SK-N-SH (cell line): ENCODE results near the gene TOMM40. TPM values are rescaled to one million over a fixed set of nuclear protein-coding genes. Genes with fewer than 3 reads are reported as not detected.
A peak's percentile ranks its signal among the peaks of the same experiment; 100 is the strongest.

ENCODE experiments used
- CTCF ChIA-PET: fragments of 300-600, 350-600 bp; formaldehyde crosslinking; extraction: SDS; loops from one replicate; lab custom pipeline; 2021; lab: Yijun Ruan, JAX
- POLR2A ChIA-PET: fragments of 350-600 bp; sonication (Branson Sonifier 250); formaldehyde crosslinking; extraction: SDS; loops from one replicate; lab custom pipeline; 2020; ENCODE audit warnings: antibody characterized with exemption, inconsistent platforms; lab: Yijun Ruan, JAX
- DNase-seq: peaks from one replicate; pipeline ENCODE4 v3.0.0; 2012
- H2AFZ ChIP-seq: fragments of 200-600 bp; sonication (generic); 2 replicates; pipeline ENCODE4 v1.8.1; 2016; ENCODE audit warnings: antibody characterized with exemption, mild to moderate bottlenecking, low read depth
- H3F3A ChIP-seq: fragments of 200-600 bp; sonication (generic); replicated peaks from 2 replicates; pipeline ENCODE3; 2016; ENCODE audit warnings: antibody characterized with exemption, mild to moderate bottlenecking; ENCODE audit not compliant: insufficient read depth
- H3K27ac ChIP-seq, 2 experiments: fragments of 200-500 bp in 1 of 2; fragments of 200-600 bp in 1 of 2; sonication (Bioruptor generic) in 1 of 2; sonication (generic), shearing (Covaris generic) in 1 of 2; 2 replicates each; pipeline versions ENCODE4 v1.5.1 to v1.6.1; 2014 to 2016; ENCODE audit warnings: low read depth in 2 of 2, inconsistent platforms in 1 of 2, low read length in 1 of 2, mild to moderate bottlenecking in 1 of 2, mixed read lengths in 1 of 2
- H3K27me3 ChIP-seq: fragments of 200-600 bp; sonication (generic), shearing (Covaris generic); 2 replicates; pipeline ENCODE4 v1.6.1; 2016; ENCODE audit warnings: mixed run types; ENCODE audit not compliant: insufficient read depth
- H3K36me3 ChIP-seq, 2 experiments: fragments of 200-500 bp in 1 of 2; fragments of 200-600 bp in 1 of 2; sonication (Bioruptor generic) in 1 of 2; sonication (generic) in 1 of 2; replicated peaks in 1 of 2; 2 replicates each; pipeline versions ENCODE3 to v1.5.1; 2014 to 2016; ENCODE audit warnings: low read length in 1 of 2, mild to moderate bottlenecking in 1 of 2; ENCODE audit not compliant: insufficient read depth in 2 of 2, control insufficient read depth in 1 of 2
- H3K4me1 ChIP-seq, 2 experiments: fragments of 200-500 bp in 1 of 2; fragments of 200-600 bp in 1 of 2; sonication (Bioruptor generic) in 1 of 2; sonication (generic), shearing (Covaris generic) in 1 of 2; 2 replicates each; pipeline versions ENCODE4 v1.5.1 to v1.6.1; 2014 to 2016; ENCODE audit warnings: low read depth in 1 of 2, low read length in 1 of 2, mixed run types in 1 of 2; ENCODE audit not compliant: insufficient read depth in 2 of 2, control insufficient read depth in 1 of 2
- H3K4me2 ChIP-seq: fragments of 200-600 bp; sonication (generic), shearing (Covaris generic); 2 replicates; pipeline ENCODE4 v1.6.1; 2017; ENCODE audit warnings: mixed run types
- H3K4me3 ChIP-seq, 2 experiments: fragments of 200-500 bp in 1 of 2; fragments of 200-600 bp in 1 of 2; sonication (Bioruptor generic) in 1 of 2; sonication (generic), shearing (Covaris generic) in 1 of 2; 2 replicates each; pipeline versions ENCODE4 v1.5.1 to v1.8.1; 2014 to 2016; ENCODE audit warnings: low read depth in 2 of 2, inconsistent platforms in 1 of 2, low read length in 1 of 2, mild to moderate bottlenecking in 1 of 2, mixed read lengths in 1 of 2, moderate library complexity in 1 of 2
- H3K79me2 ChIP-seq: fragments of 200-600 bp; sonication (generic); 2 replicates; pipeline ENCODE4 v1.8.1; 2017; ENCODE audit warnings: mild to moderate bottlenecking; ENCODE audit not compliant: insufficient read depth
- H3K9ac ChIP-seq: fragments of 200-600 bp; sonication (generic); 2 replicates; pipeline ENCODE4 v1.6.1; 2017; ENCODE audit warnings: mixed run types
- H3K9me2 ChIP-seq: fragments of 200-600 bp; sonication (generic); 2 replicates; pipeline ENCODE4 v1.6.1; 2017; ENCODE audit warnings: mixed run types
- H3K9me3 ChIP-seq: fragments of 200-600 bp; sonication (generic); 2 replicates; pipeline ENCODE4 v1.6.1; 2017; ENCODE audit warnings: mixed run types, mild to moderate bottlenecking, moderate library complexity
- H4K20me1 ChIP-seq: fragments of 200-600 bp; sonication (generic); 2 replicates; pipeline ENCODE4 v1.6.1; 2017; ENCODE audit warnings: mild to moderate bottlenecking, mixed run types; ENCODE audit not compliant: insufficient read depth
- FOXJ3 ChIP-seq: sonication (generic); formaldehyde crosslinking; IDR thresholded peaks from 2 replicates; pipeline ENCODE4 v1.5.1; 2020; ENCODE audit warnings: mild to moderate bottlenecking, missing genetic modification reagents
- FOXM1 ChIP-seq: IDR thresholded peaks from 2 replicates; pipeline ENCODE4 v1.4.0; 2012; ENCODE audit warnings: low read depth, mild to moderate bottlenecking
- GABPA ChIP-seq: IDR thresholded peaks from 2 replicates; pipeline ENCODE4 v1.4.0; 2012; ENCODE audit warnings: low read depth, mild to moderate bottlenecking
- SIN3A ChIP-seq: IDR thresholded peaks from 2 replicates; pipeline ENCODE4 v1.6.1; 2012; ENCODE audit warnings: low read depth, mild to moderate bottlenecking, low read length, moderate library complexity, borderline replicate concordance
- TEAD4 ChIP-seq: IDR thresholded peaks from 2 replicates; pipeline ENCODE4 v1.4.0; 2012; ENCODE audit warnings: mild to moderate bottlenecking, borderline replicate concordance; ENCODE audit not compliant: insufficient read depth
- YY1 ChIP-seq: IDR thresholded peaks from 2 replicates; pipeline ENCODE4 v1.4.0; 2012; ENCODE audit warnings: low read depth, mild to moderate bottlenecking
- WGBS: methylation state at CpG from one replicate; pipeline ENCODE4 v1.1.6; 2017; ENCODE audit warnings: low lambda C conversion rate; 5-methylcytosine and 5-hydroxymethylcytosine counted together
- polyA plus RNA-seq, 3 experiments: library from polyadenylated mRNA; depleted of rRNA; stranded (reverse); fragments of >200 nt; gene quantifications; 2 replicates each; pipeline ENCODE4 v1.2.3, GENCODE V29; 2012

Gene TOMM40
- polyA plus RNA-seq, 1 of the 3 experiments (the other 2 are of a cell fraction), result 78.9 TPM

DNA sequence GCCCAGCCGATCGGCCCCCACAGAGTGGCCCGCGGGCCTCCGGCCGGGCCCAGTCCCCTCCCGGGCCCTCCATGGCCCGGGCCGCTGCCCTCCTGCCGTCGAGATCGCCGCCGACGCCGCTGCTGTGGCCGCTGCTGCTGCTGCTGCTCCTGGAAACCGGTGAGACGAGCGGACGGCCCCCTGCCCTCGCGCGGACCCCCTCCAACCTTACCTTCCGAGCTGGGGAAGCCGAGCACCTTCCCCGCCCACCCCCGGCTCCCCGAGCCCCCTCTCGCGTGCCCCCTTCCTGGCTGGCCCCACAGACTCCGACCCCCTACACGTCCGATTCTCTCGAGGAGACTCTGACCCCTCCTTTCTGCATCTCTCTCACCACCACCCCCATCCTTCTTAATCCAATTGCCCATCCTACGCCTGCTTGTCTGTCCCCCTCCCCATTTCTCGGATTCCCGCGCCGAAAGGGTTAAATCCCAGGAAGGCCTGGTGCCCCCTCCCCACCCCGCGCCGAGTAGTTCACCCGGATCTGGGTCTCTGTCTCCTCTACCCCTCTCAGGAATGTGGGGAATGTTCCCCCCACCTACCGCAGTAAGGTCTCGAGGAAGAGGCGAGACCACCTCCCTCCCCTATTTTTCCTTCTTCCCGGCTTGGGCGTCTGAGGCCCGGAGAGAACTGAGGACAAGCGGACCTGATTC, 44.5 kb upstream of the TOMM40 start:
- TF ChIP-seq TEAD4 (0 out of 2 replicates have a peak, but pooled peaks have one; percentile 12), FOXM1 (no peak)
- peak overlapping the region; percentile 92 for H3K4me2 ChIP-seq
- H3K4me1 ChIP-seq, result peaks cover 19 to 21% of the 10 kb centered on the region in 2 experiments; a peak in 3 of 4 replicates
- peak; percentile 48 for DNase-seq
- peak overlapping the region; percentile 99 for H3K9ac ChIP-seq
- peak overlapping the region; percentile 71 to 98 for H3K4me3 ChIP-seq
- 2% methylated on average over 38 of the region's 51 CpGs for WGBS
- CTCF ChIA-PET, result interaction anchor here (0.8 to 3.0 kb wide), 12 partner anchors 26 to 209 kb away, joined by 3 to 11 read pairs (median 4); no protein-coding TSS in a partner anchor
- POLR2A ChIA-PET, result no interaction called here
- peaks cover 18% of the 10 kb centered on the region for H3F3A ChIP-seq
- H3K9me2 ChIP-seq, result no peaks in the 10 kb centered on the region
- H3K36me3 ChIP-seq, result no peaks in the 10 kb centered on the region
- no peaks in the 10 kb centered on the region for H3K27me3 ChIP-seq
- no peaks in the 10 kb centered on the region for H3K9me3 ChIP-seq
- peaks cover 55% of the 10 kb centered on the region for H3K79me2 ChIP-seq
- H2AFZ ChIP-seq, result peak overlapping the region; percentile 46; the same call in 1 of the 2 replicates
- H3K27ac ChIP-seq, result peak overlapping the region; percentile 61 to 92; a peak in 3 of 4 replicates
- H4K20me1 ChIP-seq, result peaks cover 34% of the 10 kb centered on the region

DNA sequence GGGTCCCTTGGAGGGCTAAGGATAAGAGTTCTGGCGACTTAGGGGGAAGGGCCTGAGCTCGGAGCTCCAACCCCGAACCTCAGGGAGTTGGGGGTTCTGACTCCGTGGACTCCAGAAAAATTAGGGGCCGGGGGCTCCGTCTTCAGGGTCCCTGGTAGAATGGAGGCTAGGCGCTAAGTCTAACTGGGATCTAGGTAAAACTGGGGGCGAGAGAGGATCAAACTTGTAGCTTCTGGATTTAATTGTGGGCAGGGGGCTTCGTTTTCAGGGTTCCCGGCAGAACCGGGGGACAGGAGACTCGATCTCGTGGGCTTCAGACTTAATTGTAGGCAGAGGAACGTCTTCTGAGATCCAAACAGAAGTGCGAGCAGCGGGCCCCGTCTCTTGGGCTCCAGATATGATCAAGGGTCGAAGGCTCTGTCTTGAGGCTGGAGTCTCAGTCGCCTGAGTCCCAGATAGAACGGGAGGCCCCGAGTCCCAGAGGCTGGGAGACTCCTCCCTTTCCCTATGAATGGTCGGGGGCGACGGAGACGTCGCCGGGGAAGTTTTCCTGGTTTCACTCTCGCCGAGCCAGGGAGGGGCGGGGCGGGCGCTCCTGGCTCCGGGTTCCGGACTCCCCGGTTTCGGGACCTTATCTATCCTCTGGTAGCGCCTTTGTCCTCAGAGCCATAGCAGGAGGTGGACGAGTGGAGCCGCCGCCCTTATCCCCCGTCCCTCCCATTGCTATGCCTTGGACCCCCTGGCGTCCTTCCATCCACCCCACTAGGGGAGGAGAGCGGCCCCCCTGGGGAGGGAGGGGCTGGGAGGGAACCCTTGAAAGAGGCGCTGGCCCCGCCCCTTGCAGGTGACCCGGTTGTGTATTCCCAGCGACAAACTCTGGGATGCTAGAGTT, 43.7 kb upstream of the TOMM40 start:
- peak; percentile 51 for DNase-seq
- TF ChIP-seq YY1, result no peak
- TF ChIP-seq SIN3A, result 0 out of 2 replicates have a peak, but pooled peaks have one; percentile 8
- 0 out of 2 replicates have a peak, but pooled peaks have one; percentile 1 for TF ChIP-seq TEAD4
- TF ChIP-seq GABPA, result peak; percentile 53; the same call in 1 of the 2 replicates
- no peak for TF ChIP-seq FOXJ3 (CRISPR knock-in tag)

More for the DNA sequence above, 43.7 kb upstream of the TOMM40 start:
- H3K27ac ChIP-seq, result peak overlapping the region; percentile 53 to 92
- H3K9me3 ChIP-seq, result no peaks in the 10 kb centered on the region
- peak overlapping the region; percentile 99 for H3K9ac ChIP-seq
- H2AFZ ChIP-seq, result peak overlapping the region; percentile 46; the same call in 1 of the 2 replicates
- peaks cover 18% of the 10 kb centered on the region for H3F3A ChIP-seq
- H3K79me2 ChIP-seq, result peaks cover 63% of the 10 kb centered on the region
- H3K4me2 ChIP-seq, result peak overlapping the region; percentile 92
- CTCF ChIA-PET, result interaction anchor here (0.7 to 3.0 kb wide), 9 partner anchors 11 to 123 kb away, joined by 3 to 11 read pairs (median 3); no protein-coding TSS in a partner anchor
- 2% methylated on average over 31 of the region's 47 CpGs for WGBS
- no peaks in the 10 kb centered on the region for H3K36me3 ChIP-seq
- POLR2A ChIA-PET, result no interaction called here
- peak overlapping the region; percentile 71 to 98 for H3K4me3 ChIP-seq
- no peaks in the 10 kb centered on the region for H3K9me2 ChIP-seq
- H3K27me3 ChIP-seq, result no peaks in the 10 kb centered on the region
- H3K4me1 ChIP-seq, result peaks cover 19 to 21% of the 10 kb centered on the region in 2 experiments; a peak in 3 of 4 replicates
- peaks cover 39% of the 10 kb centered on the region for H4K20me1 ChIP-seq
